Smooth muscle cell (in vitro differentiated cells): Measurements from ENCODE around the gene ZNF366. TPM values are rescaled to one million over a fixed set of nuclear protein-coding genes. Genes with fewer than 3 reads are reported as not detected.

Experiments
- DNase-seq: peaks from one replicate; lab custom pipeline; 2025; ENCODE audit not compliant: unreplicated experiment; lab: John Stamatoyannopoulos, UW
- H2AFZ ChIP-seq: fragments of 200-600 bp; sonication (generic); 2 replicates; pipeline ENCODE4 v1.6.0; 2016; ENCODE audit warnings: antibody characterized with exemption, low read depth, mild to moderate bottlenecking
- H3F3A ChIP-seq: fragments of 200-600 bp; sonication (generic); 2 replicates; pipeline ENCODE4 v1.6.0; 2017; ENCODE audit warnings: antibody characterized with exemption, low read depth
- H3K27ac ChIP-seq: fragments of 200-600 bp; sonication (generic); 2 replicates; pipeline ENCODE4 v1.5.1; 2016; ENCODE audit warnings: low read depth, mild to moderate bottlenecking
- H3K27me3 ChIP-seq: fragments of 200-600 bp; sonication (generic); 2 replicates; pipeline ENCODE4 v1.6.1; 2016; ENCODE audit warnings: low read depth, mild to moderate bottlenecking
- H3K36me3 ChIP-seq: fragments of 200-600 bp; sonication (generic); 2 replicates; pipeline ENCODE4 v1.5.1; 2016; ENCODE audit warnings: low read depth
- H3K4me1 ChIP-seq: fragments of 200-600 bp; sonication (generic); 2 replicates; pipeline ENCODE4 v1.5.1; 2016; ENCODE audit warnings: low read depth
- H3K4me2 ChIP-seq: fragments of 200-600 bp; sonication (generic); 2 replicates; pipeline ENCODE4 v1.6.0; 2016; ENCODE audit warnings: mild to moderate bottlenecking
- H3K4me3 ChIP-seq: fragments of 200-600 bp; sonication (generic); 2 replicates; pipeline ENCODE4 v1.5.1; 2016; ENCODE audit warnings: mild to moderate bottlenecking
- H3K79me2 ChIP-seq: fragments of 200-600 bp; sonication (generic); 2 replicates; pipeline ENCODE4 v1.6.0; 2016; ENCODE audit warnings: low read depth, mild to moderate bottlenecking
- H3K9ac ChIP-seq: fragments of 200-600 bp; sonication (generic); 2 replicates; pipeline ENCODE4 v1.6.0; 2016; ENCODE audit warnings: low read depth
- H3K9me3 ChIP-seq: fragments of 200-600 bp; sonication (generic); replicated peaks from 2 replicates; pipeline ENCODE4 v1.5.1; 2016; ENCODE audit warnings: low read depth
- H4K20me1 ChIP-seq: fragments of 200-600 bp; sonication (generic); 2 replicates; pipeline ENCODE4 v1.6.0; 2016; ENCODE audit warnings: low read depth
- WGBS: methylation state at CpG from one replicate; pipeline ENCODE4 v1.1.7; 2016; ENCODE audit warnings: low lambda C conversion rate; 5-methylcytosine and 5-hydroxymethylcytosine counted together
- polyA plus RNA-seq: library from polyadenylated mRNA; unstranded; fragments of >200 nt; fragmentation: Nextera tagmentation; extraction: Ambion mirVana; gene quantifications from 2 replicates; pipeline ENCODE4 v1.2.1, GENCODE V29; 2016
- total RNA-seq: library from RNA; depleted of rRNA; stranded (reverse); fragments of >200 nt; gene quantifications from 2 replicates; pipeline ENCODE4 v1.2.3, GENCODE V29; 2014
- TF ChIP-seq, protein P1 (sequence below): fragments of 200-600 bp; sonication (generic); IDR thresholded peaks from 2 replicates; pipeline ENCODE4 v1.5.1; 2017; ENCODE audit warnings: borderline replicate concordance, mild to moderate bottlenecking, antibody characterized with exemption; ENCODE audit not compliant: insufficient read depth, poor library complexity, severe bottlenecking

Gene ZNF366
- total and polyA plus RNA-seq, 2 experiments from 2014 or later: not detected

DNA sequence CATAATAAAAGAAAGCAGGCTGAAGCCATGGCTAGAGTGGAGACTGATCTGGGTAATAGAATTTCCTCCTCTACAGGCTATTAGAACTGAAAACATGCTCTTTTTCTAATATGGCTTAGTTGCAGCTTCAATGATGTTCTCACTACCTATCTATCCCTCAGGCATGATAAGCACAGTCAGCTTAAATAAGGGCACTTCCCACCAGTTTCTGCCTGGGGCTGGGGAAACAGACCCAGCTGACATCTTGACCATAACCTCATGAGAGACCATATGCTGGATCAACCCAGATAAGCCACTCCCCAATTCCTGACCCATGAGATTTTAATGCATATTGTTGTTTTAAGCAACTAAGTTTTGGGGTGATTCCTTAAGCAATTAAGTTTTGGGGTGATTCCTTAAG, 81.2 kb downstream of the ZNF366 start:
- Histone ChIP-seq H3K36me3 (no peaks in the 10 kb centered on the region), H3F3A (peaks cover 5% of the 10 kb centered on the region), H3K9me3 (no peaks in the 10 kb centered on the region), H4K20me1 (no peaks in the 10 kb centered on the region), H3K79me2 (no peaks in the 10 kb centered on the region), H2AFZ (no peak overlapping the region), H3K27ac (no peak overlapping the region), H3K4me2 (no peak overlapping the region), H3K27me3 (no peaks in the 10 kb centered on the region), H3K4me1 (no peaks in the 10 kb centered on the region), H3K4me3 (no peak overlapping the region), H3K9ac (no peak overlapping the region)
- DNase-seq: no peak
- TF ChIP-seq, protein P1, sequence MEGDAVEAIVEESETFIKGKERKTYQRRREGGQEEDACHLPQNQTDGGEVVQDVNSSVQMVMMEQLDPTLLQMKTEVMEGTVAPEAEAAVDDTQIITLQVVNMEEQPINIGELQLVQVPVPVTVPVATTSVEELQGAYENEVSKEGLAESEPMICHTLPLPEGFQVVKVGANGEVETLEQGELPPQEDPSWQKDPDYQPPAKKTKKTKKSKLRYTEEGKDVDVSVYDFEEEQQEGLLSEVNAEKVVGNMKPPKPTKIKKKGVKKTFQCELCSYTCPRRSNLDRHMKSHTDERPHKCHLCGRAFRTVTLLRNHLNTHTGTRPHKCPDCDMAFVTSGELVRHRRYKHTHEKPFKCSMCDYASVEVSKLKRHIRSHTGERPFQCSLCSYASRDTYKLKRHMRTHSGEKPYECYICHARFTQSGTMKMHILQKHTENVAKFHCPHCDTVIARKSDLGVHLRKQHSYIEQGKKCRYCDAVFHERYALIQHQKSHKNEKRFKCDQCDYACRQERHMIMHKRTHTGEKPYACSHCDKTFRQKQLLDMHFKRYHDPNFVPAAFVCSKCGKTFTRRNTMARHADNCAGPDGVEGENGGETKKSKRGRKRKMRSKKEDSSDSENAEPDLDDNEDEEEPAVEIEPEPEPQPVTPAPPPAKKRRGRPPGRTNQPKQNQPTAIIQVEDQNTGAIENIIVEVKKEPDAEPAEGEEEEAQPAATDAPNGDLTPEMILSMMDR: no peak

DNA sequence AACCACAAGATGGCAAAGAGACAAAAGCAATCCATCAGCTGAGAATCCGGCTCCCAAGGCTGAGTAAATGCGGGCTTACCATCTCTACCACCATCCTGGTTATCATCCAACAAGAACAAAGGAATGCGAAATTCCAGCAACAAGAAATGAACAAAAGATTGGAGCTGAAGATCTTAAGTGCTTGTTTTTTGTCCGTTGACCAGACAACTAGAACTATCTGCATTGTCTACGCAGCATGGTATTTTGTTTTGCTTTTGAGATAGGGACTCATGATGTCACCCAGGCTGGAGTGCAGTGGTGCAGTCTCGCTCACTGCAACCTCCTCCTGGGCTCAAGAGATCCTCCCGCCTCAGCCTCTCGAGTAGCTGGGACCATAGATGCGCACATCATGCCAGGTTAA, 88.9 kb downstream of the ZNF366 start:
- TF ChIP-seq, protein P1: no peak
- no peaks in the 10 kb centered on the region for H3F3A ChIP-seq
- H3K4me3 ChIP-seq: no peak overlapping the region
- no peaks in the 10 kb centered on the region for H3K4me1 ChIP-seq
- H3K9me3 ChIP-seq: no peaks in the 10 kb centered on the region
- WGBS: 94% methylated on average over 9 of the region's 9 CpGs
- no peak overlapping the region for H3K4me2 ChIP-seq
- H4K20me1 ChIP-seq: no peaks in the 10 kb centered on the region
- no peaks in the 10 kb centered on the region for H3K27me3 ChIP-seq
- H3K79me2 ChIP-seq: no peaks in the 10 kb centered on the region
- no peak overlapping the region for H3K9ac ChIP-seq
- no peaks in the 10 kb centered on the region for H3K36me3 ChIP-seq
- DNase-seq: no peak
- no peak overlapping the region for H2AFZ ChIP-seq
- H3K27ac ChIP-seq: no peak overlapping the region

DNA sequence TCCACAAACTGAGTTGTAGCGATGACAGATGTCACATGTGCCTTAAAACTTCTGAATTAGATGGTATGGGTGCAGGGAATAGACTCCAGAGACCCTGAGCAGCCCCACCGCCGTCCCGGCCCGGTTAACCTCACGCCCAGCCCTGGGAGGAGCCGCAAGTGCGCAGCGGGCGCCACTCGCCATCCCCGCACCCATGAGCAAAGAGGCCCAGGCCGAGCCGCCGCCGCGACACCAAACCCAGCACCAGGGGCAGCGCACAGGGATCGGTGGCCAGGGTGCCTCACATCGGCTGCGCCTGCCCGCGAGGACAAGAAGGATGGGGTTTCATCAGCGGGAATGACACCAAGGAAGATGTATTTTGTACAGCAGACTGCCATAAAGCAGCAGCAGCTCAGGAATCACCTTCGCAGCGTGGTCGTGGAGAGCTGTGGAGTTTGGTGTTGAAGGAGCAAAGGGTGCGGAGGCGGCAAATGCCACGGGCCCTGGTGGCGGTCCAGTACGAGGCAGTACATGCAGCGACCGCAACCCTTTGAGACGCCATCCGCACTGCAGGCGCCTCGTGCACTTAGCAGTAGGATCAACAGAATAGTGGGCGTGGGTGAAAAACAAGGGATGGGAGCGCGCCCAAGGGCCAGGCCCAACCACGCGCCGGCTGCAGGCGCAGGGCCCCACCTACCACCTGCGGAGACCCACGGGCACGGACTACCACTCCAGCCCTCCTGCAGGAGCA, 89.7 kb downstream of the ZNF366 start:
- H3K27me3 ChIP-seq: no peaks in the 10 kb centered on the region
- H3K27ac ChIP-seq: no peak overlapping the region
- H3K4me1 ChIP-seq: no peaks in the 10 kb centered on the region
- H3K36me3 ChIP-seq: no peaks in the 10 kb centered on the region
- WGBS: 97% methylated on average over 48 of the region's 48 CpGs
- H2AFZ ChIP-seq: no peak overlapping the region
- no peaks in the 10 kb centered on the region for H4K20me1 ChIP-seq
- H3K4me3 ChIP-seq: no peak overlapping the region
- TF ChIP-seq, protein P1: no peak
- H3K9me3 ChIP-seq: no peaks in the 10 kb centered on the region
- no peak overlapping the region for H3K9ac ChIP-seq
- H3F3A ChIP-seq: no peaks in the 10 kb centered on the region
- no peaks in the 10 kb centered on the region for H3K79me2 ChIP-seq
- DNase-seq: no peak
- no peak overlapping the region for H3K4me2 ChIP-seq

DNA sequence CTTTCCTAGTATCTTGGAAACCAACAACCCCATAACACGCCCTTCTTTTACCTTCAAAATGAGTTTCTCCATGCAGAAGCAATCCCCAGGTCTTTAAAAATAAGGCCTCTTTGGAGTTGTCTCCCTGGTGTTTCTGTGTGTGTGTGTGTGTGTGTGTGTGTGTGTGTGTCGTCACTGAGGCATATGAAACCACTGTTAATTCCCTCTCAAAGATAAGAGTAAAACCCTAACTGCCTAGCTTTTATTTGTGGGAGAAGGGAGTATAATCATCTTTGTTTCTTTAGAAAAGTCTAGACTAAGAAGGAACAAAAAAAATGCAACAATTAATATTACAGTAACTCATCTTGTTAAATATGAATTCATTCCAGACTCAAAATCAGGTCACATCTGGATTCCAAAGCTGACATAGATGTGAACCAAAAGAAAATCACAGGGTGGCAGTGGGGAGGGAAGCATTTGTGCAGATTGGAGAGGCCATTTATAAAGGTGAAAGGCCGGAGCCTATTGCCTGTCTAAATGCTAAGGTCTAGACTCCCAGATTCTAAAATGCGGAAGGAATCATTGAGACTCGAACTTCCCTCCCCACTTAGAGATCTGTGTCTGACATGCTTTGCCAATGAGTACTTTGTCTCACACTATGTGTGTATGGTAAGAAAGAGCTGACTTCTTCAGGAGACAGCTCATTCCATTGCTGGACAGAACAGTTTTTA, 91.4 kb downstream of the ZNF366 start:
- TF ChIP-seq, protein P1: no peak
- Histone ChIP-seq H3K27ac (peak overlapping the region; percentile 35), H3K4me3 (no peak overlapping the region), H3K27me3 (no peaks in the 10 kb centered on the region), H4K20me1 (no peaks in the 10 kb centered on the region), H3K9ac (no peak overlapping the region), H3K79me2 (no peaks in the 10 kb centered on the region), H3F3A (no peaks in the 10 kb centered on the region), H3K4me1 (no peaks in the 10 kb centered on the region), H3K36me3 (no peaks in the 10 kb centered on the region), H3K9me3 (no peaks in the 10 kb centered on the region), H2AFZ (peak overlapping the region; percentile 16), H3K4me2 (peak overlapping the region; percentile 29)
- 61% methylated on average over 5 of the region's 5 CpGs for WGBS
- DNase-seq: no peak
